LNCAP (cell line): ENCODE data around the gene TOX3.

ENCODE experiments used
- CTCF ChIP-seq: fragments of 450-650 bp; IDR thresholded peaks from 2 replicates; pipeline ENCODE4 v1.5.1; 2017; ENCODE audit warnings: mild to moderate bottlenecking

The TOX3 gene

GRCh38 chr16:52416888-52417287 is 130.1 kb downstream of the TOX3 start:
- TF ChIP-seq CTCF = no peak

- TF ChIP-seq CTCF = no peak
Observed at GRCh38 chr16:52411011-52411410, 135.9 kb downstream of the TOX3 start.

GRCh38 chr16:52408191-52408845 is 138.6 kb downstream of the TOX3 start:
- TF ChIP-seq CTCF = no peak

- TF ChIP-seq CTCF = no peak
Observed at GRCh38 chr16:52407778-52408177, 139.2 kb downstream of the TOX3 start.

GRCh38 chr16:52405441-52405840 is 141.5 kb downstream of the TOX3 start:
- TF ChIP-seq CTCF = no peak

GRCh38 chr16:52404546-52404945 is 142.4 kb downstream of the TOX3 start:
- TF ChIP-seq CTCF = no peak

- TF ChIP-seq CTCF = no peak
Observed at GRCh38 chr16:52399116-52399515, 147.8 kb downstream of the TOX3 start.

GRCh38 chr16:52398491-52398960 is 148.4 kb downstream of the TOX3 start:
- no peak for TF ChIP-seq CTCF
